Measurements from ENCODE around the gene SLC37A1. TPM values are rescaled to one million over a fixed set of nuclear protein-coding genes. Genes with fewer than 3 reads are reported as not detected.
"Not testable (repeated sequence)": the region's sequence is repeated elsewhere in the genome, so short reads cannot be mapped to it uniquely, and the experiment has no call there.

The SLC37A1 gene
- total RNA-seq, 2 donors from 2014 or later = 98.5 to 118 TPM

- peak; percentile 52 for DNase-seq
- Histone ChIP-seq H3K27me3 (no peaks in the 10 kb centered on the region), H3K27ac (peak overlapping the region; percentile 82), H3K4me1 (peaks cover 31% of the 10 kb centered on the region), H3K9me3 (no peaks in the 10 kb centered on the region), H3K4me3 (no peak overlapping the region), H3K36me3 (no peaks in the 10 kb centered on the region), H3K9ac (ENCODE audit: low read depth in 2 of 2, low read length in 2 of 2) (no peak overlapping the region)
- intact Hi-C loops (cut with DNase I) = loop anchor here (5.0 kb wide), 1 partner anchor 65 kb away; no protein-coding TSS in a partner anchor
- TF ChIP-seq CTCF (IDR thresholded peaks at IDR 0.05) = peak; percentile 32
Measured at GRCh38 chr21:42467140-42467983, 46.3 kb upstream of the SLC37A1 start.

- Histone ChIP-seq H3K27me3 (no peaks in the 10 kb centered on the region), H3K4me3 (no peak overlapping the region), H3K36me3 (no peaks in the 10 kb centered on the region), H3K27ac (peak overlapping the region; percentile 82), H3K9ac (ENCODE audit: low read depth in 2 of 2, low read length in 2 of 2) (peak overlapping the region in 1 of 2 donors; percentile 73), H3K4me1 (peaks cover 31% of the 10 kb centered on the region), H3K9me3 (no peaks in the 10 kb centered on the region)
- no peak for DNase-seq
- TF ChIP-seq CTCF (IDR thresholded peaks at IDR 0.05) = no peak
- intact Hi-C loops (cut with DNase I) = loop anchor here (5.0 kb wide), 1 partner anchor 64 kb away; no protein-coding TSS in a partner anchor
Measured at GRCh38 chr21:42468491-42469131, 45.0 kb upstream of the SLC37A1 start.

- DNase-seq = peak; percentile 73
- no peak overlapping the region for H3K4me3 ChIP-seq
- H3K27me3 ChIP-seq = no peaks in the 10 kb centered on the region
- H3K27ac ChIP-seq = peak overlapping the region; percentile 82
- intact Hi-C loops (cut with DNase I) = loop anchor here (5.0 kb wide), 1 partner anchor 63 kb away; no protein-coding TSS in a partner anchor
- peaks cover 26% of the 10 kb centered on the region for H3K4me1 ChIP-seq
- no peaks in the 10 kb centered on the region for H3K36me3 ChIP-seq
- TF ChIP-seq CTCF (IDR thresholded peaks at IDR 0.05) = no peak
- H3K9ac ChIP-seq (ENCODE audit: low read depth in 2 of 2, low read length in 2 of 2) = peak overlapping the region in 1 of 2 donors; percentile 73
- H3K9me3 ChIP-seq = no peaks in the 10 kb centered on the region
Measured at GRCh38 chr21:42469272-42469671, 44.4 kb upstream of the SLC37A1 start.

- H3K36me3 ChIP-seq, H3K4me3 ChIP-seq, H3K27me3 ChIP-seq, DNase-seq, H3K9me3 ChIP-seq: not testable (repeated sequence)
- intact Hi-C loops (cut with DNase I) = loop anchor here (5.0 kb wide), 1 partner anchor 63 kb away; no protein-coding TSS in a partner anchor
- Histone ChIP-seq H3K9ac (ENCODE audit: low read depth in 2 of 2, low read length in 2 of 2) (peak overlapping the region in 1 of 2 donors; percentile 73), H3K27ac (peak overlapping the region; percentile 82), H3K4me1 (peaks cover 22% of the 10 kb centered on the region)
Measured at GRCh38 chr21:42469726-42470125, 43.9 kb upstream of the SLC37A1 start.

GRCh38 chr21:42471206-42471605, 42.4 kb upstream of the SLC37A1 start:
- no peak for TF ChIP-seq CTCF (IDR thresholded peaks at IDR 0.05)
- Histone ChIP-seq H3K9ac (ENCODE audit: low read depth in 2 of 2, low read length in 2 of 2) (no peak overlapping the region), H3K4me3 (no peak overlapping the region), H3K27me3 (no peaks in the 10 kb centered on the region), H3K27ac (no peak overlapping the region), H3K9me3 (no peaks in the 10 kb centered on the region), H3K36me3 (no peaks in the 10 kb centered on the region), H3K4me1 (peaks cover 14% of the 10 kb centered on the region)
- DNase-seq = no peak
- intact Hi-C loops (cut with DNase I) = no loop called here

Data from colonic mucosa (tissue), 4 donors.